GM10266 (cell line): ENCODE results near the gene NUDT1.

Experiments
- DNase-seq: peaks from one replicate; pipeline ENCODE4 v3.0.0; 2012; ENCODE audit errors: extremely low spot score
- CTCF ChIP-seq: IDR thresholded peaks from 2 replicates; pipeline ENCODE4 v1.5.1; 2012; ENCODE audit warnings: mild to moderate bottlenecking, low read depth; ENCODE audit not compliant: control insufficient read depth, insufficient read depth; ENCODE audit errors: missing control alignments

Gene NUDT1

GRCh38 chr7:2212906-2213305 lies 29.1 kb upstream of the NUDT1 start:
- TF ChIP-seq CTCF: no peak
- DNase-seq: no peak

GRCh38 chr7:2213551-2214215 lies 28.3 kb upstream of the NUDT1 start:
- TF ChIP-seq CTCF: no peak
- DNase-seq: no peak

GRCh38 chr7:2214636-2215035 lies 27.4 kb upstream of the NUDT1 start:
- DNase-seq: no peak
- no peak for TF ChIP-seq CTCF

GRCh38 chr7:2215851-2216250 lies 26.2 kb upstream of the NUDT1 start:
- DNase-seq: no peak
- no peak for TF ChIP-seq CTCF

- DNase-seq: no peak
- TF ChIP-seq CTCF: no peak
These were observed 24.8 kb upstream of the NUDT1 start for GRCh38 chr7:2217206-2217605.

GRCh38 chr7:2217716-2218443 lies 24.1 kb upstream of the NUDT1 start:
- no peak for DNase-seq
- TF ChIP-seq CTCF: no peak

- no peak for DNase-seq
- TF ChIP-seq CTCF: no peak
These were observed 23.6 kb upstream of the NUDT1 start for GRCh38 chr7:2218444-2218785.
